Osteocyte (in vitro differentiated cells): ENCODE measurements around the gene DDX31. TPM values are rescaled to one million over a fixed set of nuclear protein-coding genes. Genes with fewer than 3 reads are reported as not detected.
A peak's percentile ranks its signal among the peaks of the same experiment; 100 is the strongest.

Source experiments
- DNase-seq: peaks from one replicate; pipeline ENCODE4 v3.0.0; 2021; ENCODE audit warnings: mixed read lengths; ENCODE audit not compliant: unreplicated experiment; ENCODE audit errors: extremely low spot score
- H3K27ac Mint-ChIP-seq: one replicate; pipeline ENCODE4 v1.8.0; 2021; ENCODE audit warnings: mild to moderate bottlenecking, mixed read lengths; ENCODE audit not compliant: unreplicated experiment
- H3K27me3 Mint-ChIP-seq: one replicate; pipeline ENCODE4 v1.8.0; 2021; ENCODE audit warnings: mixed read lengths; ENCODE audit not compliant: unreplicated experiment
- H3K36me3 Mint-ChIP-seq: one replicate; pipeline ENCODE4 v1.8.0; 2021; ENCODE audit warnings: mixed read lengths; ENCODE audit not compliant: unreplicated experiment
- H3K4me1 Mint-ChIP-seq: one replicate; pipeline ENCODE4 v1.8.0; 2021; ENCODE audit warnings: mixed read lengths; ENCODE audit not compliant: unreplicated experiment
- H3K4me3 Mint-ChIP-seq: one replicate; pipeline ENCODE4 v1.8.0; 2021; ENCODE audit warnings: mild to moderate bottlenecking, moderate library complexity, mixed read lengths; ENCODE audit not compliant: unreplicated experiment
- H3K9me3 Mint-ChIP-seq: one replicate; pipeline ENCODE4 v1.8.0; 2021; ENCODE audit warnings: mixed read lengths; ENCODE audit not compliant: unreplicated experiment
- total RNA-seq: library from RNA; stranded (reverse); gene quantifications from 2 replicates; pipeline ENCODE4 v1.2.1, GENCODE V29; 2021
- TF ChIP-seq, protein P1 (sequence below): fragments of 200-600 bp; sonication (generic); IDR thresholded peaks from 2 replicates; pipeline ENCODE4 v1.5.0; 2021; ENCODE audit warnings: antibody characterized with exemption, mild to moderate bottlenecking, moderate library complexity

DDX31 gene
- total RNA-seq, 1 donor from 2014 or later = 14.6 TPM

DNA sequence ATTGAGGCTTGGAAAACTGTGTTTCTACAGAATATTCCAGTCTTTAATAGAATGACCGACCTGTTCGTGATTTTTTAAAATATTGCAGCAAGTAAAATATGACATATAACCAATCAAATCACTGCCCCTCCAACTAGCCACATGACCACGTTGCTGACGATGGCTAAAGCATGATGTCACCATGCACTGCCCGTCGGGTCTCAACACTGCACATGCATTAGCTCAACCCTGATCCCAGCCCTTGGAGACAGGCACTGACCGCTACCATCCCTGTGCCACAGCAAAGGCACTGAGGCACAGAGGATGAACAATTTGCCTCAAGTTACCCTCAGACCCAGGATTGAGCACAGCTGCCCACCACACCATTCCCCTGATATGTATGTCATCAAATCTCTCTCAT is 13.5 kb downstream of the DDX31 start:
- Mint-ChIP-seq H3K9me3 (no peaks in the 10 kb centered on the region), H3K27me3 (no peaks in the 10 kb centered on the region), H3K4me1 (no peaks in the 10 kb centered on the region), H3K4me3 (no peak overlapping the region), H3K27ac (no peak overlapping the region), H3K36me3 (peaks cover 42% of the 10 kb centered on the region)
- TF ChIP-seq, protein P1, sequence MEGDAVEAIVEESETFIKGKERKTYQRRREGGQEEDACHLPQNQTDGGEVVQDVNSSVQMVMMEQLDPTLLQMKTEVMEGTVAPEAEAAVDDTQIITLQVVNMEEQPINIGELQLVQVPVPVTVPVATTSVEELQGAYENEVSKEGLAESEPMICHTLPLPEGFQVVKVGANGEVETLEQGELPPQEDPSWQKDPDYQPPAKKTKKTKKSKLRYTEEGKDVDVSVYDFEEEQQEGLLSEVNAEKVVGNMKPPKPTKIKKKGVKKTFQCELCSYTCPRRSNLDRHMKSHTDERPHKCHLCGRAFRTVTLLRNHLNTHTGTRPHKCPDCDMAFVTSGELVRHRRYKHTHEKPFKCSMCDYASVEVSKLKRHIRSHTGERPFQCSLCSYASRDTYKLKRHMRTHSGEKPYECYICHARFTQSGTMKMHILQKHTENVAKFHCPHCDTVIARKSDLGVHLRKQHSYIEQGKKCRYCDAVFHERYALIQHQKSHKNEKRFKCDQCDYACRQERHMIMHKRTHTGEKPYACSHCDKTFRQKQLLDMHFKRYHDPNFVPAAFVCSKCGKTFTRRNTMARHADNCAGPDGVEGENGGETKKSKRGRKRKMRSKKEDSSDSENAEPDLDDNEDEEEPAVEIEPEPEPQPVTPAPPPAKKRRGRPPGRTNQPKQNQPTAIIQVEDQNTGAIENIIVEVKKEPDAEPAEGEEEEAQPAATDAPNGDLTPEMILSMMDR = no peak
- DNase-seq = no peak

DNA sequence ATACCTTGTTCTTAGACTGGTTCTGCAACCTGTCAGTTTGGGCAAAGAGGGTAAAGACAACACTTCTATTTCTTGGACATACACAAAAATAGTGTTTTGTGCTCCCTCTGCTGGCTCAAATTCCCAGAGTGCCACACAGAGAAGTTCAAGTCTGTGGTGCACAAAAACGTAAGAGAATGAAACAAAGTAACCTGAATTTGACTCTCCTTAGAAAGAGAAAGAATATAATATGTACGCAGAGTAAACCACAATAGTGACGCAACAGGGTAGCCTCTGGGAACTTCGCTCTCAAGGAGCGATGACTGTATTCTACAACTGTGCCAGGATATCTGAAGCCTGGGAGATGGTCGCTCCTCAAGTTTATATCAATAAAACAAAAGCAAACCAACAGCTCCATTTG is 18.5 kb downstream of the DDX31 start:
- peaks cover 36% of the 10 kb centered on the region for H3K36me3 Mint-ChIP-seq
- DNase-seq = no peak
- H3K27me3 Mint-ChIP-seq = no peaks in the 10 kb centered on the region
- H3K4me3 Mint-ChIP-seq = no peak overlapping the region
- no peaks in the 10 kb centered on the region for H3K9me3 Mint-ChIP-seq
- H3K4me1 Mint-ChIP-seq = peaks cover 8% of the 10 kb centered on the region
- no peak overlapping the region for H3K27ac Mint-ChIP-seq
- TF ChIP-seq, protein P1 = peak; percentile 56

DNA sequence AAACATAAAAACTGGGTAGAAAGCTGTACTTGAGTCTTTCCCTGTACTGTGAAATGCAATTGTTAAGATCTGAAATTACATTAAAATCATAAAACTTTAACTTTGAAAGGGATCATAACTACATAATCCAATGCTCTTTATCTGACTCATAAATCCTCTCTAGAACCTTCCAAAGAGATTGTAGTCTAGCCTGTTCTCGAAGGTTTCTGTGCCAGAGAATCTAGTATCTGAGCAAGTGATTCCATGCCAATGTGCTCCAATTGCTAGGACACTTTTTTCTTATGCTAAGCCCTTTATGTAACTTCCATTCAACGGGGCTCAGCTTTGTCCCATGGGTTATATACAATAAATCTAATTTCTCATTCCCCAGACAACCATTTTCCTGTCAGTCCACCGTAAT is 21.1 kb downstream of the DDX31 start:
- DNase-seq = no peak
- TF ChIP-seq, protein P1 = no peak
- peaks cover 43% of the 10 kb centered on the region for H3K36me3 Mint-ChIP-seq
- H3K27me3 Mint-ChIP-seq = no peaks in the 10 kb centered on the region
- H3K27ac Mint-ChIP-seq = no peak overlapping the region
- H3K4me1 Mint-ChIP-seq = peaks cover 8% of the 10 kb centered on the region
- H3K4me3 Mint-ChIP-seq = no peak overlapping the region
- H3K9me3 Mint-ChIP-seq = no peaks in the 10 kb centered on the region

DNA sequence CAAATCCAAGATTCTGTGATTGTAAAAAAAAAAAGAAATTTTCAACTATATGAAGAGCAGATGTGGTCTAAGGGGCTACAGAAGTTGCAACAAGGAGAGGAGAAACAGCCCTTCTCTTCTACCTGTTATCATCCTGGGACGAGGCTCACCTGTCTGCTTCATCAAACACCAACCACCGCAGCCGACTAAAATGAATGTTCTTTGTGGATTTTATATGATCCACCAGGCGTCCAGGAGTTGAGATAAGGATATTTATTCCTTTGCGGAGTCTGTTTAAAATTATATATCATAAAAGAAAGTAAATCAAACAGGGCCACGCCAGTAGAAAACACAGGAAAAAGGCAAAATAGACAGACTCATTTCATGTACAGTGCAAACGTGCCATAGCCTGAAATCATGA is 21.5 kb downstream of the DDX31 start:
- TF ChIP-seq, protein P1 = no peak
- H3K4me1 Mint-ChIP-seq = peaks cover 8% of the 10 kb centered on the region
- no peak overlapping the region for H3K4me3 Mint-ChIP-seq
- H3K9me3 Mint-ChIP-seq = no peaks in the 10 kb centered on the region
- H3K27ac Mint-ChIP-seq = no peak overlapping the region
- H3K27me3 Mint-ChIP-seq = no peaks in the 10 kb centered on the region
- DNase-seq = no peak
- H3K36me3 Mint-ChIP-seq = peaks cover 47% of the 10 kb centered on the region

DNA sequence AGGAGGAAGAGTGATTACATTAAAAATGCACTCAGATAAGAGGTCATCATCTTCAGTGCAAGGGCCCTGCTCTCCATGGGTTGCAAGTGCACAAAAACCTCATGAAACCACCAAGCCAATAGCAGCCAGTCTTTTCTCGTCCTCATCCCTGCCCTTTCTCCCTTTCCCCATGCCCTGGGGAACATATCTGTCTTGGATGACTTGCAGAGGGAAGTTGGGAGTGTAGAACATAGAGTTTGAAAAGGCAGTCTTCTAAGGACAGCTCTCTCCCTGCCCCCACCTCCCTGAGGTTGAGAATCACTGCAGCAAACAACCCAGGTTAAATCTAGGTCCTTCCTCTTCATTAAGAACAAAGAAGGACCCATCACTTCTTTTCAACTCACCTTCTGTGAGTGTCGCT is 22.0 kb downstream of the DDX31 start:
- H3K27me3 Mint-ChIP-seq = no peaks in the 10 kb centered on the region
- TF ChIP-seq, protein P1 = no peak
- no peak overlapping the region for H3K4me3 Mint-ChIP-seq
- peaks cover 8% of the 10 kb centered on the region for H3K4me1 Mint-ChIP-seq
- no peaks in the 10 kb centered on the region for H3K9me3 Mint-ChIP-seq
- H3K36me3 Mint-ChIP-seq = peaks cover 51% of the 10 kb centered on the region
- no peak for DNase-seq
- peak overlapping the region; percentile 4 for H3K27ac Mint-ChIP-seq
